Lower leg skin (tissue), 4 donors: ENCODE data around the gene ANKFN1. TPM values are rescaled to one million over a fixed set of nuclear protein-coding genes. Genes with fewer than 3 reads are reported as not detected.

Experiments used
- DNase-seq, 2 donors: peaks; one replicate each; pipeline ENCODE4 v3.0.0-alpha.2; 2019; ENCODE audit warnings: low spot score in 2 of 2
- H3K4me3 ChIP-seq: fragments of 200-600 bp; sonication (generic); 2 replicates; pipeline ENCODE4 v1.5.1; 2017; ENCODE audit warnings: mild to moderate bottlenecking, low read depth; ENCODE audit not compliant: poor library complexity, severe bottlenecking
- CTCF ChIP-seq, 3 donors: fragments of 450-650 bp; IDR thresholded peaks; one replicate each; pipeline ENCODE4 v1.5.1; 2016; ENCODE audit warnings: antibody characterized with exemption in 3 of 3, mild to moderate bottlenecking in 3 of 3, moderate library complexity in 2 of 3
- POLR2A ChIP-seq, 2 donors: fragments of 450-650 bp; IDR thresholded peaks; one replicate each; pipeline ENCODE4 v1.6.1; 2016 to 2017; ENCODE audit warnings: antibody characterized with exemption in 2 of 2, mild to moderate bottlenecking in 1 of 2, moderate library complexity in 1 of 2
- WGBS, 2 donors: methylation state at CpG; one replicate each; pipeline ENCODE4 v1.1.5; 2018; 5-methylcytosine and 5-hydroxymethylcytosine counted together
- intact Hi-C: fragments of 100-400 bp; cut with DNase I; formaldehyde crosslinking; loops from one replicate; pipeline ENCODE4 v1.15.0; 2023; ENCODE audit warnings: low total_unique reads
- total RNA-seq, 4 donors: library from RNA; depleted of rRNA; stranded (reverse); fragments of >200 nt; gene quantifications; one replicate each; pipeline ENCODE4 v1.1.0, GENCODE V29; 2016

The ANKFN1 gene
- total RNA-seq, 4 donors from 2014 or later, result 1.1 to 3.1 (median 1.4) TPM

DNA sequence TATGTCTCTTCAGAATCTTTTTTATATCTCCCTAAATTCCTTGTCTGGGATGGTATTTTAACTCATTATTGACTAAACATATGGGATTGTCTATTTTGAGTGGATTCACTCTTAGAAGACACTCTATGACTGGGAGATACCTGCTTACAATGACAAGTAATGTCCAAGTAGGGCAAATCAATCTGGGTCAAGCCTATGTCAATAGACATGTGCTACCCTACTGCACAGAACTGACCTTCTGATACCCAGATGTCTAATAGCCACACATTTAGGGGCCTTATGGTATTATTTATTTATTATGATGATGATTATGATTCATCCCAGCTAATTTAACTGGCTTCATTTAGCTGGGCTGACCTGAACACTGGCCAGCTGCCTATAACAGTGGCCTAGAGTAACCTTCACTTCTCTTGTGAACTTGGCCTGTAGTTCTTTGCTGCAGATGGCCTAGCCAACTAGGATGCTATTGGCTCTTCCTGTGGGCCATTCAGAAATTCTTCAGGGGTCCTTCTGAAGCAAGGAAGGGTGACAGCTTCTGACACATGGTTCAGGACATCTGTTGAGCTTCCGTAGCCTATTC, 138.0 kb downstream of the ANKFN1 start:
- no peak for TF ChIP-seq CTCF (IDR thresholded peaks at IDR 0.05)
- TF ChIP-seq POLR2A (IDR thresholded peaks at IDR 0.05), result no peak
- 78 to 100% methylated on average over 1 of the region's 1 CpG for WGBS, 2 donors

DNA sequence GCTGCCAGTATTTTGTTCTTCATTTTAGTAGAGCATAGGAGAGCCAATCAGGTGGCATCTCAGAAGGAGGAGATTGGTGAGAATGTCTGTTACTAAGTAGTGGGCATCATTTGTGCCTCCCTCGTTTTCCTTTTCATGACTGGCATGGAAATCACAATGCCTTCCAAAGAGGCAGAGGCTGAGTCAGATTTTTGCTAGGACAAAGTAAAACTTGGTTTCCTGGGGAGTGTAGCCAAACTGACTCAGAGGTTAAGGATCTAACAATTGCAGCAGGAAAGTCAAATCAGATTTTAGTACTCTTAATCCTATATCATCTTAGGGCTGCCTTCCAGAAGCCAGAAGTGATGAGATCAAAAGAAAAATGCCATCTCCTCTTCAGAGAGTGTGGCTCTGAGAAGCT, 138.7 kb downstream of the ANKFN1 start:
- intact Hi-C loops, result no loop called here
- TF ChIP-seq CTCF (IDR thresholded peaks at IDR 0.05) (no peak), POLR2A (IDR thresholded peaks at IDR 0.05) (no peak)
- DNase-seq, result no peak
- no peak overlapping the region for H3K4me3 ChIP-seq
- WGBS, 2 donors, result 11 to 12% methylated on average over 1 of the region's 1 CpG

More for the DNA sequence above, 138.0 kb downstream of the ANKFN1 start:
- DNase-seq, result no peak
- no peak overlapping the region for H3K4me3 ChIP-seq
- intact Hi-C loops, result no loop called here

DNA sequence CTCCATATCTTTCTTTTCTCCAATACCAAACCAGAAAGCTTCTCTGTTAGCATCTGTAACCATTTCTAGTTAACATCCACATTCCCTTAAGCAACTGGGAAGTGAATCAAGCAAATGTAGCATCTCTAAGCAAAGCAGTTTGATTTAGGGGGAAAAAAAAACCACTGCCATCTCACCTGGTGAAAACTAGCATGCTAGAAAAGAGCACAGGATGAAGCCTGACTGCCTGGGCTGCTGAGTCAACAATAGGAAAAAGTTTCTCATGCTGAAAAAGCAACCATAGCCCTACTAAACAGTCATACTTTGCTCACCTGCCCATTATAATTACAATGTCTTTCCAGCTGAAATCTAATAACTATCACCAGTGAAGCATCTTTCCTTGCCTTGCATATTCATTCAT, 139.3 kb downstream of the ANKFN1 start:
- intact Hi-C loops, result no loop called here
- TF ChIP-seq CTCF (IDR thresholded peaks at IDR 0.05) (no peak), POLR2A (IDR thresholded peaks at IDR 0.05) (no peak)
- no peak for DNase-seq
- no peak overlapping the region for H3K4me3 ChIP-seq

- H3K4me3 ChIP-seq, result no peak overlapping the region
- WGBS, 2 donors, result 11% methylated on average over 7 of the region's 7 CpGs
- intact Hi-C loops, result no loop called here
- no peak for TF ChIP-seq POLR2A (IDR thresholded peaks at IDR 0.05)
- no peak for DNase-seq
Measured at GRCh38 chr17:56297184-56297583, 143.9 kb downstream of the ANKFN1 start.

GRCh38 chr17:56298846-56299245, 145.6 kb downstream of the ANKFN1 start:
- TF ChIP-seq POLR2A (IDR thresholded peaks at IDR 0.05), result no peak
- no peak for TF ChIP-seq CTCF (IDR thresholded peaks at IDR 0.05)
- DNase-seq, result no peak
- no peak overlapping the region for H3K4me3 ChIP-seq
- WGBS, 2 donors, result 50 to 58% methylated on average over 1 of the region's 1 CpG
- intact Hi-C loops, result no loop called here

DNA sequence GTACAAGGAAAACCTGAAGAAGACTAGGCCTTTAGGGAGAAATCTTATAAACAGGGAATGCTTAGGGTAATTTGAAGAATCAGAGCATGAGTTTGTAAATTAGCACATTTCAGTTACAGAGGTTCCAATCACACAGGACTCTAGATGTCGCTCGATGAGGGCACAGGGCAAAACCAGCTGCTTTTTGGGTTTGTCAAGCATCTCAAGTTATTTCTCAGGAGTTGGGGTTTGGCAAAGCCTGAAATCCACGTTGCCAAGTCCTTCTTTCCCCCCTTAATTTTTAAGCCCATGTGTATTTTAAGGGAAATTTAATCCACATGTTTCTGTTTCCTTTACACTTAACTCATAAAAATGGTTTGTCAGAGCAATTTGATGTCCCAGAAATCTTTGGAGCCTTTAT, 146.9 kb downstream of the ANKFN1 start:
- intact Hi-C loops, result no loop called here
- 50 to 51% methylated on average over 3 of the region's 3 CpGs for WGBS, 2 donors
- TF ChIP-seq CTCF (IDR thresholded peaks at IDR 0.05), result no peak
- TF ChIP-seq POLR2A (IDR thresholded peaks at IDR 0.05), result no peak
- DNase-seq, result no peak
- H3K4me3 ChIP-seq, result no peak overlapping the region
